Nephron (organoid): ENCODE measurements around the gene ANO2.
"Not testable (repeated sequence)": the region's sequence is repeated elsewhere in the genome, so short reads cannot be mapped to it uniquely, and the experiment has no call there.

Experiments
- H3K27ac Mint-ChIP-seq, 3 experiments: 2 replicates each; pipeline ENCODE4 v1.8.0; 2020; ENCODE audit warnings: mixed read lengths in 3 of 3, mild to moderate bottlenecking in 2 of 3, moderate library complexity in 1 of 3
- H3K27me3 Mint-ChIP-seq: 2 replicates; pipeline ENCODE4 v1.8.0; 2021; ENCODE audit warnings: low read depth, mild to moderate bottlenecking, moderate library complexity, mixed read lengths
- H3K36me3 Mint-ChIP-seq: 2 replicates; pipeline ENCODE4 v1.8.0; 2020; ENCODE audit warnings: low read depth, mixed read lengths
- H3K4me1 Mint-ChIP-seq: 2 replicates; pipeline ENCODE4 v1.8.0; 2020; ENCODE audit warnings: mixed read lengths
- H3K4me3 Mint-ChIP-seq, 3 experiments: 2 replicates each; pipeline ENCODE4 v1.8.0; 2020; ENCODE audit warnings: mild to moderate bottlenecking in 3 of 3, mixed read lengths in 3 of 3, moderate library complexity in 2 of 3
- H3K9me3 Mint-ChIP-seq: 2 replicates; pipeline ENCODE4 v1.8.0; 2020; ENCODE audit warnings: mixed read lengths
- CTCF ChIP-seq, 3 experiments: fragments of 200-600 bp; sonication (generic); IDR thresholded peaks; one replicate each; pipeline ENCODE4 v1.5.0; 2021; ENCODE audit warnings: antibody characterized with exemption in 3 of 3; ENCODE audit not compliant: unreplicated experiment in 3 of 3

Gene ANO2

GRCh38 chr12:5688226-5688625, 256.8 kb downstream of the ANO2 start:
- Mint-ChIP-seq H3K27me3 (peaks cover 26% of the 10 kb centered on the region), H3K36me3 (no peaks in the 10 kb centered on the region), H3K4me3 (no peak overlapping the region), H3K27ac (no peak overlapping the region), H3K4me1 (no peaks in the 10 kb centered on the region), H3K9me3 (no peaks in the 10 kb centered on the region)
- no peak for TF ChIP-seq CTCF (IDR thresholded peaks at IDR 0.05; ENCODE audit: unreplicated experiment in 3 of 3)

- Mint-ChIP-seq H3K36me3 (no peaks in the 10 kb centered on the region), H3K27me3 (peaks cover 30% of the 10 kb centered on the region), H3K4me3 (no peak overlapping the region), H3K9me3 (no peaks in the 10 kb centered on the region), H3K27ac (no peak overlapping the region), H3K4me1 (no peaks in the 10 kb centered on the region)
- no peak for TF ChIP-seq CTCF (IDR thresholded peaks at IDR 0.05; ENCODE audit: unreplicated experiment in 3 of 3)
Observed at GRCh38 chr12:5685935-5686334, 259.1 kb downstream of the ANO2 start.

GRCh38 chr12:5684989-5685388, 260.1 kb downstream of the ANO2 start:
- no peaks in the 10 kb centered on the region for H3K36me3 Mint-ChIP-seq
- H3K27me3 Mint-ChIP-seq: peaks cover 35% of the 10 kb centered on the region
- H3K4me3 Mint-ChIP-seq: no peak overlapping the region
- TF ChIP-seq CTCF (IDR thresholded peaks at IDR 0.05; ENCODE audit: unreplicated experiment in 3 of 3): no peak
- H3K9me3 Mint-ChIP-seq: no peaks in the 10 kb centered on the region
- no peak overlapping the region for H3K27ac Mint-ChIP-seq
- H3K4me1 Mint-ChIP-seq: no peaks in the 10 kb centered on the region

GRCh38 chr12:5682581-5682980, 262.5 kb downstream of the ANO2 start:
- H3K4me3 Mint-ChIP-seq: no peak overlapping the region
- no peaks in the 10 kb centered on the region for H3K9me3 Mint-ChIP-seq
- TF ChIP-seq CTCF (IDR thresholded peaks at IDR 0.05; ENCODE audit: unreplicated experiment in 3 of 3): no peak
- no peaks in the 10 kb centered on the region for H3K4me1 Mint-ChIP-seq
- H3K36me3 Mint-ChIP-seq: no peaks in the 10 kb centered on the region
- H3K27me3 Mint-ChIP-seq: peaks cover 33% of the 10 kb centered on the region
- no peak overlapping the region for H3K27ac Mint-ChIP-seq

- Mint-ChIP-seq H3K4me1 (no peaks in the 10 kb centered on the region), H3K4me3 (no peak overlapping the region), H3K27ac (no peak overlapping the region), H3K9me3 (no peaks in the 10 kb centered on the region), H3K27me3 (peaks cover 27% of the 10 kb centered on the region), H3K36me3 (no peaks in the 10 kb centered on the region)
- no peak for TF ChIP-seq CTCF (IDR thresholded peaks at IDR 0.05; ENCODE audit: unreplicated experiment in 3 of 3)
Observed at GRCh38 chr12:5678176-5678575, 266.9 kb downstream of the ANO2 start.

GRCh38 chr12:5669624-5670023, 275.4 kb downstream of the ANO2 start:
- H3K27ac Mint-ChIP-seq, H3K4me3 Mint-ChIP-seq, H3K9me3 Mint-ChIP-seq, H3K36me3 Mint-ChIP-seq, H3K4me1 Mint-ChIP-seq: not testable (repeated sequence)
- peaks cover 21% of the 10 kb centered on the region for H3K27me3 Mint-ChIP-seq
